ENCODE measurements around the gene C7orf33.
A peak's percentile ranks its signal among the peaks of the same experiment; 100 is the strongest.
"Not testable (repeated sequence)": the region's sequence is repeated elsewhere in the genome, so short reads cannot be mapped to it uniquely, and the experiment has no call there.

The C7orf33 gene

GRCh38 chr7:148567524-148567923, 23.0 kb upstream of the C7orf33 start:
- no peak for TF ChIP-seq CTCF (IDR thresholded peaks at IDR 0.05)
- no peak for DNase-seq (ENCODE audit: low spot score)
- H3K4me3 ChIP-seq = no peak overlapping the region
- H3K27ac ChIP-seq = no peak overlapping the region

- no peak for TF ChIP-seq CTCF (IDR thresholded peaks at IDR 0.05)
- Histone ChIP-seq H3K4me3 (no peak overlapping the region), H3K27ac (no peak overlapping the region)
- no peak for DNase-seq (ENCODE audit: low spot score)
Measured at GRCh38 chr7:148570510-148570909, 20.1 kb upstream of the C7orf33 start.

GRCh38 chr7:148570973-148571372, 19.6 kb upstream of the C7orf33 start:
- DNase-seq (ENCODE audit: low spot score); H3K27ac ChIP-seq; H3K4me3 ChIP-seq: not testable (repeated sequence)

- H3K27ac ChIP-seq = no peak overlapping the region
- no peak for DNase-seq (ENCODE audit: low spot score)
- no peak overlapping the region for H3K4me3 ChIP-seq
- no peak for TF ChIP-seq CTCF (IDR thresholded peaks at IDR 0.05)
Measured at GRCh38 chr7:148571381-148571780, 19.2 kb upstream of the C7orf33 start.

- no peak for DNase-seq (ENCODE audit: low spot score)
- no peak for TF ChIP-seq CTCF (IDR thresholded peaks at IDR 0.05)
- H3K27ac ChIP-seq = no peak overlapping the region
- no peak overlapping the region for H3K4me3 ChIP-seq
Measured at GRCh38 chr7:148572067-148572522, 18.5 kb upstream of the C7orf33 start.

- H3K27ac ChIP-seq; DNase-seq (ENCODE audit: low spot score): not testable (repeated sequence)
Measured at GRCh38 chr7:148573581-148573980, 17.0 kb upstream of the C7orf33 start.

GRCh38 chr7:148575640-148576411, 14.7 kb upstream of the C7orf33 start:
- Histone ChIP-seq H3K27ac (no peak overlapping the region), H3K4me3 (no peak overlapping the region)
- no peak for DNase-seq (ENCODE audit: low spot score)
- TF ChIP-seq CTCF (IDR thresholded peaks at IDR 0.05) = peak; percentile 62

More at GRCh38 chr7:148573581-148573980, 17.0 kb upstream of the C7orf33 start:
- H3K4me3 ChIP-seq = not testable (repeated sequence)

GRCh38 chr7:148579366-148579765, 11.2 kb upstream of the C7orf33 start:
- no peak for TF ChIP-seq CTCF (IDR thresholded peaks at IDR 0.05)
- no peak overlapping the region for H3K27ac ChIP-seq
- no peak for DNase-seq (ENCODE audit: low spot score)
- no peak overlapping the region for H3K4me3 ChIP-seq
